GM12874 (cell line): ENCODE results near the gene DACT1.

Experiments used
- CTCF ChIP-seq: IDR thresholded peaks from 2 replicates; pipeline ENCODE4 v1.5.1; 2011; ENCODE audit warnings: low read depth, mild to moderate bottlenecking, control low read depth, low read length, moderate library complexity; ENCODE audit not compliant: insufficient read depth

DACT1 gene

GRCh38 chr14:58662018-58662417 is 24.3 kb downstream of the DACT1 start:
- TF ChIP-seq CTCF: no peak

- TF ChIP-seq CTCF: no peak
Observed at GRCh38 chr14:58662759-58663158, 25.0 kb downstream of the DACT1 start.

- no peak for TF ChIP-seq CTCF
Observed at GRCh38 chr14:58663494-58664111, 25.8 kb downstream of the DACT1 start.

GRCh38 chr14:58665773-58666500 is 28.2 kb downstream of the DACT1 start:
- no peak for TF ChIP-seq CTCF

- no peak for TF ChIP-seq CTCF
Observed at GRCh38 chr14:58666737-58667136, 29.0 kb downstream of the DACT1 start.

GRCh38 chr14:58667900-58668299 is 30.1 kb downstream of the DACT1 start:
- no peak for TF ChIP-seq CTCF

GRCh38 chr14:58668848-58669480 is 31.2 kb downstream of the DACT1 start:
- TF ChIP-seq CTCF: no peak
